ENCODE results near the gene GORAB. TPM values are rescaled to one million over a fixed set of nuclear protein-coding genes. Genes with fewer than 3 reads are reported as not detected.

The GORAB gene
- total RNA-seq, 1 donor from 2014 or later, result 16.9 TPM

DNA sequence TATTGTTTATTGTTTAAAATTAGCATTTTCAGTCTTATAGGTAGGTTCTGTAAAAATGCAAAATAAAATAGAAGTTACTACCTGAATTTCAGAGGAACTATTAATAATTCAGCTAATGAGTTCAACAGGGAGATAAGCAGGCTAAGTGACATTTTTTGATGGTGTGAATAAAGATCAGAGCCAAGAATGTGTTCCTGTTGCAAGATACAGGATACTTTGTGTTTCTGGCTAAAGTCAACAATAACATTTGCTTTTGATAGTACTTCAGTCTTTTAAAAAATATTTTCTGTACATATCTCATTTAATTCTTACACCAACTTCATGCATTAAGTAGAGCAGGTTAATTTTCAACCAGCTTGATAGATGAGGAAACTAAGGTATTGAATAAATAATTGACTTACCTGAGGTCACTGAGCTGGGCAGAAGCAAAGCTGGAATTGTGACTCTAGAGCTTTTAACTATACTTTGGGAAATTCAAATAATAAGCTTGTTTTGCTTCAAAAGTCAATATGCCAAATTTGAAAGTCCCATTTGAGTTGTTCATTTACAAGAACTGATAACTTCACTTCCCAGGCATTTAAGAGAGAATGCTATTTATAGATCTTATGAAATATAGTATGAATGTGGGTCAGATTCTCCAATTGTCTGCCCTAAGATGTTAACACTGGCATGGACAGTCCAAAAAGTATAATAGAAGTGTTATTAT, 6.0 kb downstream of the GORAB start:
- H3K27me3 Mint-ChIP-seq (ENCODE audit: low read depth), result no peaks in the 10 kb centered on the region
- no peak for TF ChIP-seq CTCF (IDR thresholded peaks at IDR 0.05)
- peak overlapping the region; percentile 88 for H3K27ac Mint-ChIP-seq (ENCODE audit: unreplicated experiment)
- peaks cover 25% of the 10 kb centered on the region for H3K36me3 Mint-ChIP-seq (ENCODE audit: low read depth)
- H3K4me3 Mint-ChIP-seq (ENCODE audit: unreplicated experiment), result peak overlapping the region; percentile 22
- H3K4me1 Mint-ChIP-seq (ENCODE audit: low read depth), result peaks cover 66% of the 10 kb centered on the region
- no peak for DNase-seq (ENCODE audit: low spot score)
- peaks cover 3% of the 10 kb centered on the region for H3K9me3 Mint-ChIP-seq (ENCODE audit: low read depth)

DNA sequence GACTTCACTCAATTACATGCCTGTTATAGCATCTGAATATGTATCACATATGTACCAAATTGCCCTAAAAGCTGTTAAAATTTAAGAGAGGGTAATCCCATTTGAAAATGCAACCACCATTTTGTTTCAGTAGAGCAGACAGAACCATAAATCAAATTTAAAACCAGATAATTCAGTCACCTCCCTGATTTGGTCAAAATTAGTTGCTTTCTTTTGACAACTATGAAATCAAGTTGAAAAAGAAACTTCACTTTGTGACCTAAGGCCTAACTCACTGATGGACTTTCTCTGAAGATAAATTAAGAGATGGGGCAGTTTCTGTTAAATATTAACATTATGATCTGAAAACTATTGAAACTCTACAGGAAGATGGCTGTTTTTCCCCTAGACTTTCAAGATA, 6.7 kb downstream of the GORAB start:
- H3K27me3 Mint-ChIP-seq (ENCODE audit: low read depth), result no peaks in the 10 kb centered on the region
- DNase-seq (ENCODE audit: low spot score), result no peak
- peaks cover 31% of the 10 kb centered on the region for H3K36me3 Mint-ChIP-seq (ENCODE audit: low read depth)
- peaks cover 3% of the 10 kb centered on the region for H3K9me3 Mint-ChIP-seq (ENCODE audit: low read depth)
- peaks cover 66% of the 10 kb centered on the region for H3K4me1 Mint-ChIP-seq (ENCODE audit: low read depth)
- TF ChIP-seq CTCF (IDR thresholded peaks at IDR 0.05), result no peak
- peak overlapping the region; percentile 88 for H3K27ac Mint-ChIP-seq (ENCODE audit: unreplicated experiment)
- no peak overlapping the region for H3K4me3 Mint-ChIP-seq (ENCODE audit: unreplicated experiment)

DNA sequence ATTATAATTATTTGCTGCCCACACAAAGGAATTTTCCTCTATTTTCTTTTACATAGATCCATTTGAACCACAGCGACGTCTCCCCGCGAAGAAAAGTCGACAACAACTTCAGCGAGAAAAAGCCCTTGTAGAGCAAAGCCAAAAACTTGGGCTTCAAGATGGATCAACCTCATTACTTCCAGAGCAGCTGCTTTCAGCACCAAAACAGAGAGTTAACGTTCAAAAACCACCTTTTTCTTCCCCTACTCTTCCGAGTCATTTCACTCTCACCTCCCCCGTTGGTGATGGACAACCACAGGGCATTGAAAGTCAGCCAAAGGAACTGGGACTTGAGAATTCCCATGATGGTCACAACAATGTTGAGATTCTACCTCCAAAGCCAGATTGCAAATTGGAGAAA, 7.2 kb downstream of the GORAB start:
- Mint-ChIP-seq H3K9me3 (ENCODE audit: low read depth) (peaks cover 3% of the 10 kb centered on the region), H3K4me1 (ENCODE audit: low read depth) (peaks cover 65% of the 10 kb centered on the region), H3K27me3 (ENCODE audit: low read depth) (no peaks in the 10 kb centered on the region), H3K27ac (ENCODE audit: unreplicated experiment) (peak overlapping the region; percentile 84), H3K36me3 (ENCODE audit: low read depth) (peaks cover 36% of the 10 kb centered on the region), H3K4me3 (ENCODE audit: unreplicated experiment) (no peak overlapping the region)
- TF ChIP-seq CTCF (IDR thresholded peaks at IDR 0.05), result no peak
- no peak for DNase-seq (ENCODE audit: low spot score)

GRCh38 chr1:170544624-170545023, 12.7 kb downstream of the GORAB start:
- H3K9me3 Mint-ChIP-seq (ENCODE audit: low read depth), result peaks cover 7% of the 10 kb centered on the region
- no peaks in the 10 kb centered on the region for H3K27me3 Mint-ChIP-seq (ENCODE audit: low read depth)
- H3K36me3 Mint-ChIP-seq (ENCODE audit: low read depth), result peaks cover 62% of the 10 kb centered on the region
- peaks cover 28% of the 10 kb centered on the region for H3K4me1 Mint-ChIP-seq (ENCODE audit: low read depth)
- no peak for TF ChIP-seq CTCF (IDR thresholded peaks at IDR 0.05)
- DNase-seq (ENCODE audit: low spot score), result no peak
- H3K4me3 Mint-ChIP-seq (ENCODE audit: unreplicated experiment), result no peak overlapping the region
- no peak overlapping the region for H3K27ac Mint-ChIP-seq (ENCODE audit: unreplicated experiment)

DNA sequence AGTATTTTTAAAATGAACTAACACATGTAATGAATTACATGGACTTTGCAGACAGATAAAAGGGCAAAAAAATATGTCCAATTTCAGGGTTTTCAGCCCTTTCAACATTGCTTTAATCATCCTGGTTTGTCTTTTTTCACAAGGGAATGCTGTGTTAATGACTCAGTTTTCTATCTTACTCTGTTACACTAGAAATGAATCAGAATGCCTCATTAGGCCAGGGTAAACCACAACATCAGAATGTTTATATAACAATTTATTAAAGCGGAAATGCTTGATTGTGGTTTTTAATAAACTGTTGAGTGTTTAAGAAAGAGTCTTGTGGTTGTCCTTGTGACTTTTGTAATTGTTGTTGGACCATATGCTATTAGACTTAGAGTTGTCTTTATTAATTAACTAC, 13.5 kb downstream of the GORAB start:
- Mint-ChIP-seq H3K27me3 (ENCODE audit: low read depth) (no peaks in the 10 kb centered on the region), H3K36me3 (ENCODE audit: low read depth) (peaks cover 58% of the 10 kb centered on the region), H3K9me3 (ENCODE audit: low read depth) (peaks cover 7% of the 10 kb centered on the region), H3K4me1 (ENCODE audit: low read depth) (peaks cover 21% of the 10 kb centered on the region), H3K4me3 (ENCODE audit: unreplicated experiment) (no peak overlapping the region), H3K27ac (ENCODE audit: unreplicated experiment) (peak overlapping the region; percentile 57)
- TF ChIP-seq CTCF (IDR thresholded peaks at IDR 0.05), result no peak
- DNase-seq (ENCODE audit: low spot score), result no peak
